Transverse colon (tissue), 4 donors: ENCODE data around the gene SMYD2. TPM values are rescaled to one million over a fixed set of nuclear protein-coding genes. Genes with fewer than 3 reads are reported as not detected.

Experiments used
- DNase-seq: peaks from one replicate; pipeline ENCODE4 v3.0.0-alpha.2; 2019
- H3K27ac ChIP-seq, 4 donors: fragments of 200-600 bp; sonication (generic); 2 replicates each; pipeline ENCODE4 v1.5.1; 2016 to 2018; ENCODE audit warnings: inconsistent platforms in 4 of 4
- H3K27me3 ChIP-seq: fragments of 200-600 bp; sonication (generic); 2 replicates; pipeline ENCODE4 v1.5.1; 2017; ENCODE audit warnings: inconsistent platforms
- H3K36me3 ChIP-seq, 4 donors: fragments of 200-600 bp; sonication (generic); 2 replicates each; pipeline ENCODE4 v1.5.1; 2017 to 2019; ENCODE audit warnings: inconsistent platforms in 4 of 4
- H3K4me1 ChIP-seq, 4 donors: fragments of 200-600 bp; sonication (generic); 2 replicates each; pipeline ENCODE4 v1.5.1; 2017 to 2020; ENCODE audit warnings: inconsistent platforms in 4 of 4
- H3K4me3 ChIP-seq, 4 donors: fragments of 200-600 bp; sonication (generic); 1 replicate in 1 of 4; 2 replicates in 3 of 4; pipeline versions ENCODE4 v1.5.1 to v1.6.1; 2017 to 2019; ENCODE audit warnings: inconsistent platforms in 4 of 4
- H3K9me3 ChIP-seq, 2 donors: fragments of 200-600 bp; sonication (generic); 2 replicates each; pipeline ENCODE4 v1.5.1; 2017 to 2019; ENCODE audit warnings: inconsistent platforms in 2 of 2
- CTCF ChIP-seq, 5 experiments: fragments of 200-600 bp in 3 of 5; fragments of 450-650 bp in 2 of 5; sonication (generic) in 3 of 5; IDR thresholded peaks; 1 replicate in 2 of 5; 2 replicates in 3 of 5; pipeline ENCODE4 v1.5.1; 2016 to 2017; ENCODE audit warnings: antibody characterized with exemption in 5 of 5, inconsistent platforms in 3 of 5, mild to moderate bottlenecking in 2 of 5, moderate library complexity in 1 of 5
- EP300 ChIP-seq: sonication (generic); formaldehyde crosslinking; IDR thresholded peaks from one replicate; pipeline ENCODE4 v1.6.1; 2017; ENCODE audit warnings: antibody characterized with exemption, low read depth
- POLR2A ChIP-seq: fragments of 450-650 bp; IDR thresholded peaks from one replicate; pipeline ENCODE4 v1.6.1; 2016; ENCODE audit warnings: antibody characterized with exemption, mild to moderate bottlenecking, moderate library complexity
- POLR2AphosphoS5 ChIP-seq, 3 donors: sonication (generic); formaldehyde crosslinking; IDR thresholded peaks; one replicate each; pipeline ENCODE4 v1.6.1; 2016; ENCODE audit warnings: antibody characterized with exemption in 3 of 3
- WGBS, 2 donors: methylation state at CpG; one replicate each; pipeline ENCODE4 v1.1.5; 2018; ENCODE audit warnings: low coverage in 1 of 2; 5-methylcytosine and 5-hydroxymethylcytosine counted together
- in situ Hi-C, 4 donors: fragments of 200-750 bp; cut with MboI; loops; one replicate each; pipeline versions ENCODE4 v1.15.0 to v1.15.1; 2017; ENCODE audit warnings: low sequenced_read_pairs in 3 of 4, low pct_ligation_motif_present in 1 of 4, low pct_unique_long_range_greater_than_20kb in 1 of 4
- intact Hi-C: fragments of 100-400 bp; cut with DNase I; formaldehyde crosslinking; loops from one replicate; pipeline ENCODE4 v1.15.1; 2023; ENCODE audit warnings: low total_unique reads
- total RNA-seq, 4 donors: library from RNA; depleted of rRNA; stranded (reverse); fragments of >200 nt; gene quantifications; one replicate each; pipeline ENCODE4 v1.1.0, GENCODE V29; 2016

SMYD2 gene
- total RNA-seq, 4 donors from 2014 or later = 8.6 to 21.8 (median 20.9) TPM

GRCh38 chr1:214317734-214318133 is 36.8 kb downstream of the SMYD2 start:
- no peaks in the 10 kb centered on the region for H3K4me1 ChIP-seq
- no peak for DNase-seq
- no peak for TF ChIP-seq POLR2AphosphoS5 (IDR thresholded peaks at IDR 0.05)
- TF ChIP-seq EP300 = no peak
- TF ChIP-seq CTCF (IDR thresholded peaks at IDR 0.05) = no peak
- TF ChIP-seq POLR2A = no peak
- H3K27ac ChIP-seq = no peak overlapping the region
- in situ Hi-C loops = no loop called here
- no peaks in the 10 kb centered on the region for H3K9me3 ChIP-seq
- WGBS, 2 donors = 87% methylated on average over 5 of the region's 5 CpGs
- no peaks in the 10 kb centered on the region for H3K27me3 ChIP-seq
- intact Hi-C loops = no loop called here
- H3K36me3 ChIP-seq = peaks cover 0 to 2% (median 0%) of the 10 kb centered on the region in 4 donors
- no peak overlapping the region for H3K4me3 ChIP-seq

GRCh38 chr1:214318356-214318755 is 37.4 kb downstream of the SMYD2 start:
- H3K4me1 ChIP-seq = no peaks in the 10 kb centered on the region
- H3K27me3 ChIP-seq = no peaks in the 10 kb centered on the region
- in situ Hi-C loops = no loop called here
- H3K9me3 ChIP-seq = no peaks in the 10 kb centered on the region
- intact Hi-C loops = no loop called here
- WGBS, 2 donors = 65 to 68% methylated on average over 4 to 6 of the region's 6 CpGs
- no peak overlapping the region for H3K27ac ChIP-seq
- no peak overlapping the region for H3K4me3 ChIP-seq
- TF ChIP-seq POLR2A (no peak), CTCF (IDR thresholded peaks at IDR 0.05) (no peak), POLR2AphosphoS5 (IDR thresholded peaks at IDR 0.05) (no peak), EP300 (no peak)
- H3K36me3 ChIP-seq = peaks cover 0 to 2% (median 0%) of the 10 kb centered on the region in 4 donors
- DNase-seq = no peak

GRCh38 chr1:214318956-214319736 is 38.2 kb downstream of the SMYD2 start:
- H3K4me1 ChIP-seq = no peaks in the 10 kb centered on the region
- H3K9me3 ChIP-seq = no peaks in the 10 kb centered on the region
- H3K4me3 ChIP-seq = no peak overlapping the region
- no peak for DNase-seq
- no peaks in the 10 kb centered on the region for H3K27me3 ChIP-seq
- no peak overlapping the region for H3K27ac ChIP-seq
- in situ Hi-C loops (no loop called here), intact Hi-C loops (no loop called here)
- H3K36me3 ChIP-seq = peaks cover 0 to 2% (median 0%) of the 10 kb centered on the region in 4 donors
- WGBS, 2 donors = 87 to 89% methylated on average over 5 to 10 of the region's 10 CpGs
- no peak for TF ChIP-seq POLR2AphosphoS5 (IDR thresholded peaks at IDR 0.05)
- TF ChIP-seq POLR2A = no peak
- TF ChIP-seq CTCF (IDR thresholded peaks at IDR 0.05) = no peak
- no peak for TF ChIP-seq EP300

- peaks cover 0 to 2% (median 0%) of the 10 kb centered on the region in 4 donors for H3K36me3 ChIP-seq
- 89 to 93% methylated on average over 5 of the region's 5 CpGs for WGBS, 2 donors
- no peak overlapping the region for H3K27ac ChIP-seq
- H3K9me3 ChIP-seq = no peaks in the 10 kb centered on the region
- no peak for DNase-seq
- no peaks in the 10 kb centered on the region for H3K4me1 ChIP-seq
- intact Hi-C loops = no loop called here
- no peak for TF ChIP-seq EP300
- TF ChIP-seq POLR2A = no peak
- no peak for TF ChIP-seq POLR2AphosphoS5 (IDR thresholded peaks at IDR 0.05)
- TF ChIP-seq CTCF (IDR thresholded peaks at IDR 0.05) = peak in 2 of 5 experiments; percentile 9 to 11
- no peaks in the 10 kb centered on the region for H3K27me3 ChIP-seq
- H3K4me3 ChIP-seq = no peak overlapping the region
- in situ Hi-C loops = loop anchor here in 3 of 4 donors (5.0 to 10.0 kb wide), 2 partner anchors 53 to 55 kb away; no protein-coding TSS in a partner anchor
These were observed 39.0 kb downstream of the SMYD2 start for GRCh38 chr1:214319938-214320337.
